HG03520 (cell line): ENCODE results near the gene SPAG9.
"Not testable (repeated sequence)": the region's sequence is repeated elsewhere in the genome, so short reads cannot be mapped to it uniquely, and the experiment has no call there.

Source experiments
- ATAC-seq: cut with Tn5 transposase; IDR thresholded peaks from one replicate; pipeline ENCODE4 v1.9.1; 2021; ENCODE audit warnings: mild to moderate bottlenecking, moderate library complexity; ENCODE audit not compliant: unreplicated experiment

The SPAG9 gene

GRCh38 chr17:51133365-51133764 lies 12.7 kb upstream of the SPAG9 start:
- ATAC-seq = no peak

GRCh38 chr17:51132964-51133319 lies 12.3 kb upstream of the SPAG9 start:
- no peak for ATAC-seq

GRCh38 chr17:51128076-51128475 lies 7.4 kb upstream of the SPAG9 start:
- ATAC-seq = no peak

DNA sequence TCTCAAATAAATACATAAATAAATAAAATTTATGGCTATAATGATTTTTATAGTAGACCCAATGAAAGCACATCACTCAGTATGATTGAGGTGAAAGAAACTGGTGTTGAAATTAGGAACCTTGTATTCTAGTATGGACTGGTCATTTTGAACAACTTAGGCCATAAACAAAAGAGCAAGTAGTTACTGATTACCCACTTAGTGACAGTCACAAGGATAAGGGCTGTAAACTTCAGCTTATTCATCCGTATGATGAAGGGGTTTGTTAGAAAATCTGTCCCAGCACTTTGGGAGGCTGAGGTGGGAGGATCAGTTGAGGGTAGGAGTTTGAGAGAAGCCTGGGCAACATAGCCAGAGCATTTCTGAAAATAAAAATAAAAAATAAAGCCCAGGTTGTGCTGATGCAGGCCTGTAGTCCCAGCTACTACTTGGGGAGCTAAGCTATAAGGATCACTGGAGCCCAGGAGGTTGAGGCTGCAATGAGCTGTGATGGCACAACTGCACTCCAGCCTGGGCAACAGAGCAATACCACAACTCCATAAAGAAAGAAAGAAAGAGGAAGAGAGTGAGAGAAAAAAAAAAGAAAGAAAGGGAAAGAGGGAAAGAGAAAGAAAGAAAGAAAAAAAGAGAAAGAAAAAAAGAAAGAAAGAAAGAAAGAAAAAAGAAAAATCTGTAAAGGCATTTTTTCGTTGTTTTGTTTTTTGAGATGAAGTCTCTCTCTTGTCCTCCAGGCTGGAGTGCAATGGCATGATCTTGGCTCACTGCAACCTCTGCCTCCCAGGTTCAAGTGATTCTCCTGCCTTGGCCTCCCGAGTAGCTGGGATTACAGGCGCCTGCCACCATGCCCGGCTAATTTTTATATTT lies 4.2 kb upstream of the SPAG9 start:
- no peak for ATAC-seq

GRCh38 chr17:51122473-51123115 lies 1.9 kb upstream of the SPAG9 start:
- ATAC-seq = not testable (repeated sequence)

DNA sequence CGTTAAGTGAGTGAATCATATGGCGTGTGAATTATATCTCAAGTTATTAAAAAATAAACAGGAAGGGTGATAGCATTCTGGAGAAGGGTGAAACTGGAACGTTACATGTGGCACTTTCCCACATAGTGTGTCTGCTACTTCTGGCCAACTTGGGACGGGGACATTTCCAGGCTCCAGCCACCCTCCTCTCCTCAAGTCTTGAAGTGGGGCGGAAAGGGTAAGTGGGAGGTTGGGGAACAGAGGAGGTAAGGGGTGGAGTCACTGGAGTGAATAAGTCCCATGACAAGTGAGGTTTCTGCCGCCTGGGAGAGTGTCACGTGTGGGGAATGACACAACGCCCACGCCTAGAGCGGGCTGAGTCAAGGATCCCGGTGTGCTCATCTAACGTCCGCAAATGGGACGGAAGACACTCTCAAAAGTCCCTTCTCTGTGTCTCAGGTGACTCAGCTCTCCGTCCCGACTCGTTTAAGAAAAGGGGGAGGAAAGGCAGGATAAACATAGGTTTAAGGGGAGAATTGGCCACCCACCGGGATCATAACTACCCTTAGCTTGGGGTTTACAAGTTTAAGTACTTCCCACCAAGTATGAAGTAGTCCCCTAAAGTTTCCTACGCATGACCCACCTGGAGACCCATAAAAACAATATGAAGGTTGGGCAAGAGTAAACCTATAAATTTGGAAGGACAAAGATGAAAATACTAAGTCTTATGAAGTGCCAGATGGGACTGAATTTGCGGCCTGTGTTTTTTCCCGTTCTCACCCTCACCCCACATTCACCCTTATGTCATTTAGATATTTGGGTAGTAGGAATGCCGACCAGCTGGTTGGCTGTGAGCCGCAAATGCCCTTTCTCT lies 1.2 kb upstream of the SPAG9 start:
- ATAC-seq = peak; percentile 32

- ATAC-seq = peak; percentile 26
Measured at GRCh38 chr17:51120357-51120738, 320 bp downstream of the SPAG9 start.

- peak; percentile 10 for ATAC-seq
Measured at GRCh38 chr17:51119415-51120356, 982 bp downstream of the SPAG9 start.

DNA sequence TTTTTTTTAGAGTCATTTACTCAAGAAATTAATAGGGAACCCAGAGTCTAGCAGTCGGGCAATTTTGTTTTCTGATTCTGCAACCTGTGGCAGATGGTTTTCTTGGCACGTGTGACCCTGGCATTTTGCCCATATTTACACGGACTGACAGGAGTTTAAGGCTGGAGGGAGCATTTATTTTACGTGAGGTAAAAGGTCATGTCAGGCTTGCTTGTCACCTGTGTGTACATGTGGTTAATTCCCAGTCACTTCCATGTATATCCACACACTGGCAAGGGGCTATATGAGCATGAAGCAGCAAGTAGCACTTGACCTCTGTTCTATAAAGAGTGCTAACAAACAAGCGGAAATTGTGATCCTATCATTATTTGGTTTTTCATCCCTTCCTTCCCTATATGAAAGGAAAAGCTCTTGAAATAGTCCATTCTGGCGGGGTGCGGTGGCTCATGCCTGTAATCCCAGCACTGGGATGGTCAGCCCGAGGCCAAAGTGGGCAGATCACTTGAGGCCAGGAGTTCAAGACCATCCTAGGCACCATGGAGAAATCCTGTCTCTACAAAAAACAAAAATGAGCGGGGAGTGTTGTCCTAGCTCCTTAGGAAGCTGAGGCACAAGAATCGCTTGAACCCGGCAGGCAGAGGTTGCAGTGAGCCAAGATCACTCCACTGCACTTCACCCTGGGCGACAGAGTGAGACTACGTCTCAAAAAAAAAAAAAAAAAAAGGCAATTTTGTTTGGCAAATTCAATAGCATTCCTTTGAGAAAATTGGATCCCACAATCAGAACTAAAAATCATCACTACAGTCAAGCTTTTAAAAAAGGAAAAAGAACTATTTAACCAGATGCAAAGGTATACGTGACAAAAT lies 2.1 kb downstream of the SPAG9 start:
- ATAC-seq = no peak

DNA sequence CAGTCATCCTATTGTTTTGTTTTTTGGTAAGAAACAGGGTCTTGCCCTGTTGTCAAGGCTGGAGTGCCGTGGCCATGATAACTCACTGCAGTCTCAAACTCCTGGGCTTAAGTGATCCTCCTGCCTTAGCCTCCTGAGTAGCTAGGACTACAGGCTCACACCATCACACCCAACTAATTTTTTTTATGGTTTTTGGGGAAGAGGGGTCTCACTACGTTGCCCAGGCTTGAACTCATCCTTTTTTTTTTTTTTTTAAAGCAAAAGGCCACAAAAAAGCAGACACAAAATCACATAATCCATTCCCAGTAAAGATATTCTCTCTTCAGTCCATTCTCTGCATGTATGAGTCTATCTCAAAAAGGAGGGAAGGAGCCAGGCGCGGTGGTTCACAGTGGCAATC lies 5.5 kb downstream of the SPAG9 start:
- ATAC-seq = no peak

GRCh38 chr17:51112303-51113222 lies 8.1 kb downstream of the SPAG9 start:
- not testable (repeated sequence) for ATAC-seq

DNA sequence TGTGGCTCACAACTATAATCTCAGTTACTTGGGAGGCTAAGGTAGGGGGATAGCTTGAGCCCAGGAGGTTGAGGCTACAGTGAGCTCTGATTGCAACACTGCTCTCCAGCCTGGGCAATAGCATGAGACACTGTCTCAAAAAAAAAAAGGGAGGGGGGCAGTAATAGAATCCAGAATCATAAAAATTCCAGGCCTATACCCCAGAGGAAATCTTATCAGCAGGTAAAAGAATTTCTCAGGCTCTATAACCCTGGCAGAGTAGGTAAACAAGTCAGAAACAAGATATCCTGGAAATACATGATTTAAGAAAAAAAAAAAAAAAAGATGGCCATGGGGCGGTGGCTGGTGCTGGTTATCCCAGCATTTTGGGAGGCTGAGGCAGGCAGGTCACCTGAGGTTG lies 12.9 kb downstream of the SPAG9 start:
- no peak for ATAC-seq

GRCh38 chr17:51103451-51103850 lies 17.2 kb downstream of the SPAG9 start:
- ATAC-seq = no peak

- no peak for ATAC-seq
Measured at GRCh38 chr17:51103050-51103449, 17.6 kb downstream of the SPAG9 start.

DNA sequence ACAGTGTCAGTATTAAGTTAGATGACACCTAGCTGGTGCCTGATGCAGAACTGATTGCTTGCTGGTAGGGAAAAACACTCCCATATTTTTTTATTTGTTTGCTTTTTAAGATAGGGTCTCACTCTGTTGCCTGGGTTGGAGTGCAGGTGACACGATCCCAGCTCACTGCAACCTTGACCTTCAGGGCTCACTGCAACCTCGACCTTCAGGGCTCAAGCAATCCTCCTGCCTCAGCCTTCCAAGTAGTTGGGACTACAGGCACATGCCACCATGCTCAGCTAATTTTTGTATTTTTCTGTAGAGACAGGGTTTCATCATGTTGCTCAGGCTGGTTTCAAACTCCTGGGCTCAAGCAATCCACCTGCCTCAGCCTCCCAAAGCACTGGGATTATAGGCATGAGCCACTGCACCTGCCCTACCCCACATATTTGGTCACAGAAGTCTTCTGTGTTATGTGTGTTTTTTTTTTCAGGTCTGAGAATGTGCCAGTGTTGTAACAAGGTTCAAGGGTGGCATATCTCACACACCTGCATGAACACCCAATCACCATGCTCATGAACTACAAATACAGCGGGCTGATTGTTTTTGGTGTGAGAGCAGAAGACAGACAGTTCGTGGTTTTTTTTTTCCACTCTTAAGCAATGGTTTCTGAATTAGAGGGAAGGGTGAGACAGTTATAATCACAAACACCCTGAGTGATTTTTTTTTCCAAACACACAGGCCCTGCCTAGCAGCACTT lies 22.8 kb downstream of the SPAG9 start:
- no peak for ATAC-seq

GRCh38 chr17:51091635-51092034 lies 29.0 kb downstream of the SPAG9 start:
- no peak for ATAC-seq

DNA sequence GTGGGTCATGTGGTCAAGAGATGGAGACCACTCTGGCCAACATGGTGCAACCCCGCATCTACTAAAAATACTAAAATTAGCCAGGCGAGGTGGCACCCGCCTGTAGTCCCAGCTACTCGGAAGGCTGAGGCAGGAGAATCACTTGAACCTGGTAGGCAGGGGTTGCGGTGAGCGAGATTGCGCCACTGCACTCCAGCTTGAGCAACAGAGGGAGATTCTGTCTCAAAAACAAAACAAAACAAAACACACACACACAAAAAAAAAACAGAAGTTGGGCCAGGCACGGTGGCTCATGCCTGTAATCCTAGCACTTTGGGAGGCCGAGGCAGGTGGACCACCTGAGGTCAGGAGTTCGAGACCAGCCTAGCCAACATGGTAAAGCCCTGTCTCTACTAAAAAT lies 31.8 kb downstream of the SPAG9 start:
- ATAC-seq = not testable (repeated sequence)

DNA sequence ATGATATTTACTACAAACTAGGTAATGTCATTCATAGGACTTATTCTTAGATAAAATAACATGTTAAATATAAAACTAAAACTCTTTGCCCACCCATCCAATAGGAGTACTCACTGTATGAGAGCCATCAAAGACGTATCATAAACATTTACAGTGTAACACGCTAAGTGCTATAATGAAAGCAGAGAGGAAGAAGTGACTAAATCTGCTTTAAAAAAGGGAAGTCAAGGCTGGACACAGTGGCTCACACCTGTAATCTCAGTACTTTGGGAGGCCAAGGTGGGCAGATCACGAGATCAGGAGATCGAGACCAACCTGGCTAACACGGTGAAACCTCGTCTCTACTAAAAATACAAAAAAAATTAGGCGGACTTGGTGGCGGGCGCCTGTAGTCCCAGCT lies 32.4 kb downstream of the SPAG9 start:
- no peak for ATAC-seq
